Activated CD4-positive, alpha-beta T cell treated with anti-CD3 and anti-CD28 coated beads, Interleukin-2, amount 50 U/mL, for 4 hours (primary cell): Measurements from ENCODE around the gene MKKS.

ENCODE experiments used
- DNase-seq, 2 experiments: peaks; one replicate each; pipeline ENCODE4 v3.0.0-alpha.2; 2020

MKKS gene

GRCh38 chr20:10367693-10367942, 66.4 kb downstream of the MKKS start:
- DNase-seq, result no peak

DNA sequence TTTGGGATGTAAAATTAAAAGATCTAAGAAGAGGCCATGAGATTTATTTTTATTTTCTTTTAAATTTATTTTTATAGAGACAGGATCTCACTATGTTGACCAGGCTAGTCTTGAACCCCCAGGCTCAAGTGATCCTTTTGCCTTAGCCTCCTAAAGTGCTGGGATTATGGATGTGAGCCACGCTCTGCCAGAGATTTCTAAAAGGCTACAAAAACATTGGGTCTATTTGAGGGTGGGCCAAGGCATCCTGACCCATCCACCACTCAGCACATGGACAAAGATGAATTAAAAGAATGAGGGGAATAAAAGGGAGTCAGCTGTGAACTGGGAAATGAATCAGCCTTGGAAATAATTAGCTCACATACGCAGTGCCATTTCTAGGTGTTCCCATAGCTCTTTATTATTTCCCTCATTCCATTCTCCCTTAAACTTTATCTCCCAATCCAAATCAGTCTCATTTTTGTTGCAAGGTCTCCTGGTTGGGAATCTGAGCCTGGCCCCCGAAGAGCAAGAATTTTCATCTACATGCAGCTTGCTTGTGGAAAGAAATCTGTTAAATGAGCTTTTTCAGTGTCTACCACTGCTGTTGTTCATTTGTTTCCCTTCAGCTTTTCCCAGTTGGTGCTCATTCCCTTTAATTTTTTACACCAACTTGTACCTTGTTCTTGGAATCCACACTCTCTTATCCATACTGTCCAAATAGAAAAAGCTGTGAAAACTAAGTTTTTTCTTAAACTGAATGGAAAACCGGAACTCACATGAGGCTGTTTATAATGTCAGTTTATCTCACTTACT, 66.9 kb downstream of the MKKS start:
- DNase-seq, result no peak

DNA sequence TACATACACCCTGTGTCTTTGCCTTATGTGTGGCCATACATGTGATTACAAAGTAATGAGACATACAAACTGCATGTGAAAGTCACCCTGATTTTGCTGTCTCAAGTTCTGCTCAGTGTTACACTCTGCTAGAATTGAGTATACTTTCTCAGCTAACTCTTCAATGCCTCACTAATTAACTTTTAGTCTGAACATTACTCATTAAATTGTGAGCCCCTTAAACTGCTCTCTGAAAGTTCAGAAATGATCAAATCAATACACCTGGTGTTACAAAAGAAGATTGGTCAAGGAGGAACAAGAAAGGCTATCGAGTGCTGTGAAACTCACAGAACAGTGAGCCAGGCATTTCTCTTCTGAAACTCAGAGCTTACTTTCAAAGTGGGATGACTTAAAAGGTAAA, 71.3 kb downstream of the MKKS start:
- DNase-seq, result no peak

GRCh38 chr20:10360878-10361277, 73.1 kb downstream of the MKKS start:
- DNase-seq, result no peak

DNA sequence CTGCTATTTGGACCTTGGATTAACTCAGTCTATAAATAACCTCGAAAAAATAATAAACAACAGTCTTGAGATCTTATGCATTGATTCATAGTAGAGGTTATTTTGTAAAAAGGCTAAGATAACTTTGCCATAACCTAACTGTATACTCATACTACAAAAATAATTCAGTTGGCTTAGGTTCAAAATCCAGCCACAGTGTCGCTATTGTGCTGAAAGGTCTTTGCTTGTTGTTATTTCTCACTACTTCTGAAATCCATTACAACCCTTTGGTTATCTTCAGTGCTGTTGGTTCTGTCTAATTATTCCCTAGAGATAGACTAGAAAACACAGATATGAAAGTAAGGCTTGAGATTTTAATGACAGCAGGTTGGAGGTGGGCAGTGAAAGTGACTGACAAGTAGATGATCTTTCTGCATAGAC, 74.4 kb downstream of the MKKS start:
- DNase-seq, result no peak

GRCh38 chr20:10357974-10358373, 76.0 kb downstream of the MKKS start:
- DNase-seq, result no peak

DNA sequence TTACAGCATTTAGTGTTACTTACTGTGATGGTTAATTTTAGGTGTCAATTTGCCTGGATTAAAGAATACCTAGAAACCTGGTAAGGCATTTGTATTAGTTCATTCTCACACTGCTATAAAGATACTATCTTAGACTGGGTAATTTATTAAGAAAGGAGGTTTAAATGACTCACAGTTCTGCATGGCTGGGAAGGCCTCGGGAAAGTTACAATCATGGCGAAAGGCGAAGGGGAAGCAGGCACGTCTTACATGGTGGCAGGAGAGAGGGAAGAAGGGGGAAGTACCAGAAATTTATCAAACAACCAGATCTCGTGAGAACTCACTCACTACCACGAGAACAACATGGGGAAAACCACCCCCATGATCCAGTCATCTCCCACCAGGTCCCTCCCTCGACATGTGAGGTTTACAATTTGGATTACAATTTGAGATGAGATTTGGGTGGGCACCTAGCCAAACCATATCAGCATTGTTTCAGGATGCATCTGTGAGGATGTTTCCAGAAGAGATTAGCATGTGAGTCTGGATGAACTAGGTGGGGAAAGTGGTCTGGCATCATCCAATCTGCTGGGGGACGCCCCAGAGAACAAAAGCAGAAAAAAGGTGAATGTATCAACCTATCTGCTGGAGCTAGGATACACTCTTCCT, 76.8 kb downstream of the MKKS start:
- no peak for DNase-seq

- no peak for DNase-seq
These were observed 77.4 kb downstream of the MKKS start for GRCh38 chr20:10356628-10357027.

GRCh38 chr20:10352934-10353824, 80.8 kb downstream of the MKKS start:
- DNase-seq, result no peak
